Body of pancreas (tissue), 4 donors: ENCODE measurements around the gene PEX14.

Experiments
- POLR2A ChIP-seq, 3 donors: fragments of 450-650 bp; IDR thresholded peaks; one replicate each; pipeline ENCODE4 v1.6.1; 2016; ENCODE audit warnings: antibody characterized with exemption in 3 of 3, mild to moderate bottlenecking in 2 of 3
- TF ChIP-seq, protein P1 (sequence below), 7 experiments: fragments of 450-650 bp in 4 of 7; fragments of 200-600 bp in 3 of 7; sonication (generic) in 3 of 7; IDR thresholded peaks; one replicate each; pipeline ENCODE4 v1.5.1; 2016 to 2019; ENCODE audit warnings: antibody characterized with exemption in 7 of 7

DNA sequence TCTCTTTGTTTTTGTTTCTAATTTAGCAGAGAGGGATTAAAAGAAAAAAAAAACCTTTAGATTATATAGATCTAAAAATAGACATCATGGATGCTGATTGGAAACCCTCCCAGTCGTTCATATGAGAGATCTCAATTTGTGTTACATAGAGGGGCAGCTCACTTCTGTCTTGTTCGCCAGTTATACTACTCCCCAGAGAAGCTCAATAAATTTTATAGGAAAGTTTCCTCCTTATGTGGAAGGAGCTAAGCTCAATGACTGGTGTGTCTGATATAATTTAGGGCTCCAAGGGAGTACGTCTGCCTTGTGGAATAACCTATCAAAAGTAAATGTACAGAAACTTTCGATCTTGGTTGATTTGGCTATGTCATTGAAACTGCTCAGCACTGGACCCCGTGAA lies 117.6 kb downstream of the PEX14 start:
- TF ChIP-seq, protein P1, sequence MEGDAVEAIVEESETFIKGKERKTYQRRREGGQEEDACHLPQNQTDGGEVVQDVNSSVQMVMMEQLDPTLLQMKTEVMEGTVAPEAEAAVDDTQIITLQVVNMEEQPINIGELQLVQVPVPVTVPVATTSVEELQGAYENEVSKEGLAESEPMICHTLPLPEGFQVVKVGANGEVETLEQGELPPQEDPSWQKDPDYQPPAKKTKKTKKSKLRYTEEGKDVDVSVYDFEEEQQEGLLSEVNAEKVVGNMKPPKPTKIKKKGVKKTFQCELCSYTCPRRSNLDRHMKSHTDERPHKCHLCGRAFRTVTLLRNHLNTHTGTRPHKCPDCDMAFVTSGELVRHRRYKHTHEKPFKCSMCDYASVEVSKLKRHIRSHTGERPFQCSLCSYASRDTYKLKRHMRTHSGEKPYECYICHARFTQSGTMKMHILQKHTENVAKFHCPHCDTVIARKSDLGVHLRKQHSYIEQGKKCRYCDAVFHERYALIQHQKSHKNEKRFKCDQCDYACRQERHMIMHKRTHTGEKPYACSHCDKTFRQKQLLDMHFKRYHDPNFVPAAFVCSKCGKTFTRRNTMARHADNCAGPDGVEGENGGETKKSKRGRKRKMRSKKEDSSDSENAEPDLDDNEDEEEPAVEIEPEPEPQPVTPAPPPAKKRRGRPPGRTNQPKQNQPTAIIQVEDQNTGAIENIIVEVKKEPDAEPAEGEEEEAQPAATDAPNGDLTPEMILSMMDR (IDR thresholded peaks at IDR 0.05): no peak
- no peak for TF ChIP-seq POLR2A (IDR thresholded peaks at IDR 0.05)
